H9 (cell line): ENCODE results near the gene PBOV1. TPM values are rescaled to one million over a fixed set of nuclear protein-coding genes. Genes with fewer than 3 reads are reported as not detected.

Source experiments
- DNase-seq: peaks from one replicate; pipeline ENCODE4 v3.0.0-alpha.2; 2017
- H2AFZ ChIP-seq: one replicate; pipeline ENCODE4 v1.6.1; 2013; ENCODE audit warnings: mild to moderate bottlenecking, low read length, control low read depth, moderate library complexity
- H2AK5ac ChIP-seq: 2 replicates; pipeline ENCODE4 v1.6.1; 2013; ENCODE audit warnings: low read length, control low read depth, mixed read lengths; ENCODE audit not compliant: insufficient read length
- H2BK120ac ChIP-seq: one replicate; pipeline ENCODE4 v1.6.1; 2013; ENCODE audit warnings: low read depth, mild to moderate bottlenecking, low read length, control low read depth, inconsistent platforms; ENCODE audit not compliant: poor library complexity, severe bottlenecking
- H2BK12ac ChIP-seq: 2 replicates; pipeline ENCODE4 v1.6.1; 2013; ENCODE audit warnings: low read length, control low read depth, mixed read lengths, low read depth; ENCODE audit not compliant: insufficient read length
- H2BK15ac ChIP-seq: 2 replicates; pipeline ENCODE4 v1.6.1; 2013; ENCODE audit warnings: low read depth, low read length, control low read depth
- H2BK20ac ChIP-seq: one replicate; pipeline ENCODE4 v1.6.1; 2013; ENCODE audit warnings: low read depth, mild to moderate bottlenecking, low read length, control low read depth, inconsistent platforms; ENCODE audit not compliant: poor library complexity, severe bottlenecking
- H2BK5ac ChIP-seq: 2 replicates; pipeline ENCODE4 v1.6.1; 2013; ENCODE audit warnings: low read length, control low read depth, mixed read lengths; ENCODE audit not compliant: insufficient read length
- H3K14ac ChIP-seq: 2 replicates; pipeline ENCODE4 v1.6.1; 2013; ENCODE audit warnings: low read length, control low read depth; ENCODE audit not compliant: insufficient read depth
- H3K18ac ChIP-seq: 2 replicates; pipeline ENCODE4 v1.6.1; 2013; ENCODE audit warnings: low read depth, mild to moderate bottlenecking, mixed read lengths, low read length, control low read depth; ENCODE audit not compliant: insufficient read length
- H3K23ac ChIP-seq: 2 replicates; pipeline ENCODE4 v1.6.1; 2013; ENCODE audit warnings: low read length, control low read depth, mixed read lengths, low read depth; ENCODE audit not compliant: insufficient read length
- H3K23me2 ChIP-seq: 2 replicates; pipeline ENCODE4 v1.6.1; 2013; ENCODE audit warnings: low read depth, mild to moderate bottlenecking, mixed read lengths, low read length, control low read depth; ENCODE audit not compliant: insufficient read length, poor library complexity, severe bottlenecking
- H3K27ac ChIP-seq: 2 replicates; pipeline ENCODE4 v1.5.1; 2013; ENCODE audit warnings: low read length, control low read depth, mixed read lengths, low read depth; ENCODE audit not compliant: insufficient read length
- H3K27me3 ChIP-seq: 2 replicates; pipeline ENCODE4 v1.6.1; 2013; ENCODE audit warnings: low read length, control low read depth, inconsistent platforms; ENCODE audit not compliant: insufficient read depth
- H3K4ac ChIP-seq: 2 replicates; pipeline ENCODE4 v1.6.1; 2013; ENCODE audit warnings: low read depth, mild to moderate bottlenecking, control low read depth, inconsistent platforms, low read length, moderate library complexity
- H3K4me1 ChIP-seq: 2 replicates; pipeline ENCODE4 v1.6.1; 2013; ENCODE audit warnings: low read length, control low read depth, inconsistent platforms; ENCODE audit not compliant: insufficient read depth
- H3K4me2 ChIP-seq: 2 replicates; pipeline ENCODE4 v1.6.1; 2013; ENCODE audit warnings: low read length, control low read depth, mixed read lengths; ENCODE audit not compliant: insufficient read length, insufficient read depth
- H3K56ac ChIP-seq: 2 replicates; pipeline ENCODE4 v1.6.1; 2013; ENCODE audit warnings: low read depth, mild to moderate bottlenecking, mixed read lengths, low read length, control low read depth; ENCODE audit not compliant: insufficient read length
- H3K79me1 ChIP-seq: 2 replicates; pipeline ENCODE4 v1.6.1; 2013; ENCODE audit warnings: low read depth, mild to moderate bottlenecking, moderate library complexity, low read length, control low read depth, inconsistent platforms; ENCODE audit not compliant: insufficient read depth, poor library complexity, severe bottlenecking
- H3K79me2 ChIP-seq: 2 replicates; pipeline ENCODE4 v1.6.1; 2013; ENCODE audit warnings: low read length, control low read depth, inconsistent platforms; ENCODE audit not compliant: insufficient read depth
- H3K9ac ChIP-seq: 2 replicates; pipeline ENCODE4 v1.6.1; 2013; ENCODE audit warnings: low read length, control low read depth, mixed read lengths; ENCODE audit not compliant: insufficient read length; ENCODE audit errors: extremely low read depth
- H3K9me3 ChIP-seq: one replicate; pipeline ENCODE4 v1.6.1; 2013; ENCODE audit warnings: low read depth, low read length, inconsistent platforms; ENCODE audit not compliant: control insufficient read depth
- H3T11ph ChIP-seq: one replicate; pipeline ENCODE4 v1.6.1; 2013; ENCODE audit warnings: mild to moderate bottlenecking, low read length, control low read depth, inconsistent platforms
- H4K20me1 ChIP-seq: one replicate; pipeline ENCODE4 v1.6.1; 2013; ENCODE audit not compliant: control insufficient read depth, insufficient read length, insufficient read depth
- H4K5ac ChIP-seq: 2 replicates; pipeline ENCODE4 v1.6.1; 2013; ENCODE audit warnings: low read depth, mild to moderate bottlenecking, mixed read lengths, low read length, control low read depth; ENCODE audit not compliant: insufficient read length
- H4K8ac ChIP-seq: replicated peaks from 2 replicates; pipeline ENCODE4 v1.6.1; 2013; ENCODE audit warnings: low read length, control low read depth, mixed read lengths, low read depth; ENCODE audit not compliant: insufficient read length
- H4K91ac ChIP-seq: 2 replicates; pipeline ENCODE4 v1.6.1; 2013; ENCODE audit warnings: low read depth, mild to moderate bottlenecking, moderate library complexity, mixed read lengths, low read length, control low read depth; ENCODE audit not compliant: insufficient read length
- H3K27ac Mint-ChIP-seq, 3 experiments: 2 replicates in 2 of 3; 3 replicates in 1 of 3; pipeline ENCODE4 v1.8.0; 2020 to 2021; ENCODE audit warnings: mixed read lengths in 3 of 3, mild to moderate bottlenecking in 1 of 3, moderate library complexity in 1 of 3
- H3K27me3 Mint-ChIP-seq: 2 replicates; pipeline ENCODE4 v1.8.0; 2021; ENCODE audit warnings: low read depth, mild to moderate bottlenecking, moderate library complexity, mixed read lengths
- H3K36me3 Mint-ChIP-seq, 3 experiments: 2 replicates in 2 of 3; 3 replicates in 1 of 3; pipeline ENCODE4 v1.8.0; 2020 to 2021; ENCODE audit warnings: low read depth in 3 of 3, mixed read lengths in 3 of 3; ENCODE audit not compliant: insufficient read depth in 1 of 3
- H3K4me1 Mint-ChIP-seq, 2 experiments: 2 replicates each; pipeline ENCODE4 v1.8.0; 2020; ENCODE audit warnings: mixed read lengths in 2 of 2
- H3K4me3 Mint-ChIP-seq, 2 experiments: 2 replicates in 1 of 2; 3 replicates in 1 of 2; pipeline ENCODE4 v1.8.0; 2020 to 2021; ENCODE audit warnings: mild to moderate bottlenecking in 2 of 2, mixed read lengths in 2 of 2, moderate library complexity in 1 of 2
- H3K9me3 Mint-ChIP-seq, 2 experiments: 2 replicates in 1 of 2; 3 replicates in 1 of 2; pipeline ENCODE4 v1.8.0; 2020; ENCODE audit warnings: mild to moderate bottlenecking in 2 of 2, mixed read lengths in 2 of 2, moderate library complexity in 1 of 2
- CTCF ChIP-seq: fragments of 200-600 bp; sonication (generic); conservative IDR thresholded peaks from 3 replicates; pipeline ENCODE4 v1.8.0; 2021; ENCODE audit warnings: antibody characterized with exemption, mild to moderate bottlenecking
- WGBS: extraction: QIAGEN DNeasy Blood & Tissue Kit; methylation state at CpG from one replicate; pipeline ENCODE4 v1.1.7; 2013; ENCODE audit warnings: missing lambda C conversion rate, low lambda C conversion rate, mixed read lengths; ENCODE audit not compliant: insufficient read length; ENCODE audit errors: extremely low coverage; 5-methylcytosine and 5-hydroxymethylcytosine counted together
- total RNA-seq: library from RNA; stranded (reverse); gene quantifications from 2 replicates; pipeline ENCODE4 v1.2.1, GENCODE V29; 2021

The PBOV1 gene
- total RNA-seq, 1 experiment from 2014 or later: not detected

DNA sequence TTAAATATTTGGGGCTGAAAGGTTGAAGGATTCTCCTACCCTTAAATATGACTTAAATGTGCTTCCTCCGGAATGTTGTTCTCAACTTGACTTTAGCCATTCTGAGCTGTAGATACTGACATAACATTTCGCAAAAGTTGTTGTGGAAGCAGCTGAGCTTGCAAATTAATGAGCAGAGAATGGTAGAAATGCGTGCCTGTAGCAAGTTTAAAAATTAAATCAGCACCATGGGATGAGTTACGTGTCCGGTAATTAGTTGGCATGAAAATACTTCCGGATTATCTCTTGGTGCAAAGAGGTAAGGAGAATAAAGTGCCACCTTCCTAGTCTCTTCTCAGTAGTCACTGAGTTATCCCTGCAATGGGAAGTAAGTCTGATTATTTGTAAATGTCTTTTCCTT lies 23.6 kb upstream of the PBOV1 start:
- Histone ChIP-seq H4K8ac (no peak overlapping the region), H2BK12ac (no peak overlapping the region), H2BK120ac (no peak overlapping the region), H4K91ac (no peak overlapping the region), H3K27me3 (no peaks in the 10 kb centered on the region), H3K4ac (no peak overlapping the region), H4K5ac (no peak overlapping the region), H2AFZ (no peak overlapping the region), H2BK20ac (no peak overlapping the region), H2BK15ac (no peak overlapping the region), H3K79me1 (no peaks in the 10 kb centered on the region), H3K14ac (no peak overlapping the region), H3K9me3 (no peaks in the 10 kb centered on the region), H3K23ac (no peak overlapping the region), H3K79me2 (no peaks in the 10 kb centered on the region), H3K18ac (no peak overlapping the region), H2AK5ac (no peak overlapping the region), H3K9ac (no peak overlapping the region), H3K4me1 (peaks cover 5% of the 10 kb centered on the region; the same call in 1 of the 2 replicates), H3T11ph (no peak overlapping the region), H2BK5ac (no peak overlapping the region), H3K56ac (no peak overlapping the region), H3K27ac (no peak overlapping the region), H3K23me2 (no peaks in the 10 kb centered on the region), H4K20me1 (no peaks in the 10 kb centered on the region), H3K4me2 (no peak overlapping the region)
- Mint-ChIP-seq H3K36me3 (peaks cover 0 to 3% (median 0%) of the 10 kb centered on the region in 3 experiments; a peak in 1 of 7 replicates), H3K4me1 (peaks cover 11 to 15% of the 10 kb centered on the region in 2 experiments), H3K27me3 (no peaks in the 10 kb centered on the region), H3K27ac (no peak overlapping the region), H3K9me3 (no peaks in the 10 kb centered on the region), H3K4me3 (no peak overlapping the region)
- TF ChIP-seq CTCF: no peak
- no CpG with 5 or more reads among the region's 6 CpGs for WGBS
- no peak for DNase-seq
